Measurements from ENCODE around the gene UBXN1. TPM values are rescaled to one million over a fixed set of nuclear protein-coding genes. Genes with fewer than 3 reads are reported as not detected.
A peak's percentile ranks its signal among the peaks of the same experiment; 100 is the strongest.
"Not testable (repeated sequence)": the region's sequence is repeated elsewhere in the genome, so short reads cannot be mapped to it uniquely, and the experiment has no call there.

The UBXN1 gene
- total and polyA plus RNA-seq, 2 donors = 142 to 191 TPM

DNA sequence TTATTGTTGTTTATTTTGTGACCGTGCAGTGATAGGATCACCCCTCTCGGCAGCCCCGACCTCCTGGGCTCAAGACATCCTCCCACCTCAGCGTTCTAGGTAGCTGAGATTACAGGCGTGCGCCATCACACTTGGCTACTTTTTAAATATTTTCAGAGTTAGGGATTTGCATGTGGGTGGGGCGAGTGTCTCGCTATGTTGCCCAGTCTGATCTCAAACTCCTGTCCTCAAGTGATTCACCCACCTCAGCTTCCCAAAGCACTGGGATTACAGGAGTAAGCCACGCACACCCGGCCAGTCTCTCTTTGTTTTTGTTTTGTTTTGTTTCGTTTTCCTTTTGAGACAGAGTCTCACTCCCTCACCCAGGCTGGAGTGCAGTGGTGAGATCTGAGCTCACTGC is 24.6 kb downstream of the UBXN1 start:
- Histone ChIP-seq H3K4me3 (ENCODE audit: low read length in 2 of 2) (no peak overlapping the region), H3K27me3 (ENCODE audit: control insufficient read depth in 2 of 2, insufficient read depth in 1 of 2, low read length in 1 of 2) (no peaks in the 10 kb centered on the region), H3K9me3 (ENCODE audit: control insufficient read depth in 2 of 2, insufficient read depth in 1 of 2, low read length in 1 of 2) (no peaks in the 10 kb centered on the region), H3K27ac (ENCODE audit: low read depth in 1 of 2, low read length in 1 of 2) (no peak overlapping the region), H3K36me3 (ENCODE audit: control insufficient read depth in 2 of 2, insufficient read depth in 2 of 2, low read length in 1 of 2) (peaks cover 6% of the 10 kb centered on the region in 2 donors), H3K4me1 (ENCODE audit: control insufficient read depth in 2 of 2, insufficient read depth in 2 of 2, low read length in 2 of 2) (peaks cover 11 to 14% of the 10 kb centered on the region in 2 donors)
- no peak for DNase-seq (ENCODE audit: low read depth in 6 of 9, low spot score in 9 of 9)
- 95% methylated on average over 11 of the region's 11 CpGs for WGBS

- H3K27ac ChIP-seq (ENCODE audit: low read depth in 1 of 2, low read length in 1 of 2) = peak overlapping the region; percentile 82 to 96
- H3K9me3 ChIP-seq (ENCODE audit: control insufficient read depth in 2 of 2, insufficient read depth in 1 of 2, low read length in 1 of 2) = no peaks in the 10 kb centered on the region
- peaks cover 17 to 25% of the 10 kb centered on the region in 2 donors for H3K36me3 ChIP-seq (ENCODE audit: control insufficient read depth in 2 of 2, insufficient read depth in 2 of 2, low read length in 1 of 2)
- peaks cover 11 to 14% of the 10 kb centered on the region in 2 donors for H3K4me1 ChIP-seq (ENCODE audit: control insufficient read depth in 2 of 2, insufficient read depth in 2 of 2, low read length in 2 of 2)
- H3K27me3 ChIP-seq (ENCODE audit: control insufficient read depth in 2 of 2, insufficient read depth in 1 of 2, low read length in 1 of 2) = no peaks in the 10 kb centered on the region
- WGBS = 42% methylated on average over 16 of the region's 16 CpGs
- no peak for DNase-seq (ENCODE audit: low read depth in 6 of 9, low spot score in 9 of 9)
- H3K4me3 ChIP-seq (ENCODE audit: low read length in 2 of 2) = peak overlapping the region; percentile 89 to 97
These were observed 26.5 kb downstream of the UBXN1 start for GRCh38 chr11:62652161-62653006.

GRCh38 chr11:62650283-62650682 is 28.6 kb downstream of the UBXN1 start:
- not testable (repeated sequence) for H3K4me3 ChIP-seq (ENCODE audit: low read length in 2 of 2); DNase-seq (ENCODE audit: low read depth in 6 of 9, low spot score in 9 of 9); H3K27ac ChIP-seq (ENCODE audit: low read depth in 1 of 2, low read length in 1 of 2); H3K27me3 ChIP-seq (ENCODE audit: control insufficient read depth in 2 of 2, insufficient read depth in 1 of 2, low read length in 1 of 2); H3K9me3 ChIP-seq (ENCODE audit: control insufficient read depth in 2 of 2, insufficient read depth in 1 of 2, low read length in 1 of 2)
- WGBS = 98% methylated on average over 12 of the region's 12 CpGs
- Histone ChIP-seq H3K4me1 (ENCODE audit: control insufficient read depth in 2 of 2, insufficient read depth in 2 of 2, low read length in 2 of 2) (peaks cover 17 to 25% of the 10 kb centered on the region in 2 donors), H3K36me3 (ENCODE audit: control insufficient read depth in 2 of 2, insufficient read depth in 2 of 2, low read length in 1 of 2) (peaks cover 17 to 25% of the 10 kb centered on the region in 2 donors)

- WGBS = 97% methylated on average over 11 of the region's 11 CpGs
- Histone ChIP-seq H3K9me3 (ENCODE audit: control insufficient read depth in 2 of 2, insufficient read depth in 1 of 2, low read length in 1 of 2) (no peaks in the 10 kb centered on the region), H3K4me3 (ENCODE audit: low read length in 2 of 2) (no peak overlapping the region), H3K27ac (ENCODE audit: low read depth in 1 of 2, low read length in 1 of 2) (no peak overlapping the region), H3K27me3 (ENCODE audit: control insufficient read depth in 2 of 2, insufficient read depth in 1 of 2, low read length in 1 of 2) (no peaks in the 10 kb centered on the region), H3K4me1 (ENCODE audit: control insufficient read depth in 2 of 2, insufficient read depth in 2 of 2, low read length in 2 of 2) (peaks cover 20 to 31% of the 10 kb centered on the region in 2 donors), H3K36me3 (ENCODE audit: control insufficient read depth in 2 of 2, insufficient read depth in 2 of 2, low read length in 1 of 2) (peaks cover 17 to 25% of the 10 kb centered on the region in 2 donors)
- no peak for DNase-seq (ENCODE audit: low read depth in 6 of 9, low spot score in 9 of 9)
These were observed 29.4 kb downstream of the UBXN1 start for GRCh38 chr11:62649486-62649885.

- no peaks in the 10 kb centered on the region for H3K27me3 ChIP-seq (ENCODE audit: control insufficient read depth in 2 of 2, insufficient read depth in 1 of 2, low read length in 1 of 2)
- no peak for DNase-seq (ENCODE audit: low read depth in 6 of 9, low spot score in 9 of 9)
- H3K27ac ChIP-seq (ENCODE audit: low read depth in 1 of 2, low read length in 1 of 2) = no peak overlapping the region
- peaks cover 17 to 30% of the 10 kb centered on the region in 2 donors for H3K36me3 ChIP-seq (ENCODE audit: control insufficient read depth in 2 of 2, insufficient read depth in 2 of 2, low read length in 1 of 2)
- H3K9me3 ChIP-seq (ENCODE audit: control insufficient read depth in 2 of 2, insufficient read depth in 1 of 2, low read length in 1 of 2) = no peaks in the 10 kb centered on the region
- peaks cover 20 to 33% of the 10 kb centered on the region in 2 donors for H3K4me1 ChIP-seq (ENCODE audit: control insufficient read depth in 2 of 2, insufficient read depth in 2 of 2, low read length in 2 of 2)
- 97% methylated on average over 11 of the region's 11 CpGs for WGBS
- no peak overlapping the region for H3K4me3 ChIP-seq (ENCODE audit: low read length in 2 of 2)
These were observed 29.9 kb downstream of the UBXN1 start for GRCh38 chr11:62648967-62649364.

DNA sequence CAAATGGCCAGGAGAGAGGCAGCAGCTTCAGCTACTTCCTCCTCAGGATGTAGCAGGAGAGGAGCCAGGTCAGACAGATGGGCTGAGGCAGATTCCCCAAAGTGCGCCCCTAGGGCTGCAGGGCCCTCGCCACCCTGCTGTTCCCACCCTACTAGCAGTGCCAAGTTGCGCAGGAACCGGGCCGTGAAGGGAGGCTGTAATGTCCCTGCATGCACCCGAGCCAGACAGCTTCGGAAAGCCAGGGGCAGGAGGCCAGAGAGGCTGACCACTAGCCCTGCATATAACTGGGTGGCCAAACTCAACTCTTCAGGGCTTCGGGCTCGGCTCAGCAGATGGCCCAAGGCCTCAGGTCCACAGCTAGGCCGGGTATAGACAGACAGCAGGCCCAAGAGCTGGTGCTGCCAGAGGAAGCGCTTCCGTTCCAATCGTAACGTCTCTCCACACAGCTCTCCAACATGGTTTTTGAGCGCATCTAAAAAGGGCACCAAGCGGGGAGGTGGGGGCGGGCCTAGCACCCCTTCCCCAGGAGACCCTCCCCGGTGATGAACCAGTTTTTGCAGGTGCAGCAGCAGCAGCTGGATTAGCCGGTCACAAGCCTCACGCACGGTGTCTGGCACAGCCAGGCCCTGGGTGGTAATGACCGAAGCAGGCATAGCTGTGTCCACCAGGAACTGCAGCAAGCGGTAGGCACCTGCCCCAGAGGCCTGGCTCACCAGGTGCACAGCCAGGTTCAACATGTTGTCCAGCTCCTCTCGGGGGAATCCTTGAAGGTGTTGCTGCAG is 30.5 kb downstream of the UBXN1 start:
- Histone ChIP-seq H3K27me3 (ENCODE audit: control insufficient read depth in 2 of 2, insufficient read depth in 1 of 2, low read length in 1 of 2) (no peaks in the 10 kb centered on the region), H3K9me3 (ENCODE audit: control insufficient read depth in 2 of 2, insufficient read depth in 1 of 2, low read length in 1 of 2) (no peaks in the 10 kb centered on the region), H3K4me1 (ENCODE audit: control insufficient read depth in 2 of 2, insufficient read depth in 2 of 2, low read length in 2 of 2) (peaks cover 20 to 33% of the 10 kb centered on the region in 2 donors), H3K4me3 (ENCODE audit: low read length in 2 of 2) (no peak overlapping the region), H3K27ac (ENCODE audit: low read depth in 1 of 2, low read length in 1 of 2) (no peak overlapping the region), H3K36me3 (ENCODE audit: control insufficient read depth in 2 of 2, insufficient read depth in 2 of 2, low read length in 1 of 2) (peaks cover 17 to 36% of the 10 kb centered on the region in 2 donors)
- no peak for DNase-seq (ENCODE audit: low read depth in 6 of 9, low spot score in 9 of 9)
- WGBS = 97% methylated on average over 24 of the region's 24 CpGs

DNA sequence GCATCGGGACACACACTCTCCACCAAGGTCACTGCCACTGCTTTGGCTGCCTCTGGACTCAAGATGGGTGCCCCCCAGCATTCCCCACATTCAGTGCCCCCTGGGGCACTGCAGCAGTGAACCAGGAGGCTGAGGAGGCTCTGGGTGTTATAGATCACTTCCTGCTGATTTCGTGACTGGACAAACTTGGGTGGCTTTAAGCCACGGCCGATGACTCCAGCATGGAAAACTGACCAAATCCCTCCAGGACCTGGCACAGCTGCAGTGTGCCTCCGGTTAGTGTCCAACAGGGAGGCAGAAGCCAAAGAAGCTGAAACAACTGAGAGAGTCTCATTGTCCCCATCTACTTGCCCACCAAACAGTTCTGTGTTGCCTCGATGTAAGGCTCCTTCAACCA is 31.3 kb downstream of the UBXN1 start:
- Histone ChIP-seq H3K36me3 (ENCODE audit: control insufficient read depth in 2 of 2, insufficient read depth in 2 of 2, low read length in 1 of 2) (peaks cover 20 to 42% of the 10 kb centered on the region in 2 donors), H3K27me3 (ENCODE audit: control insufficient read depth in 2 of 2, insufficient read depth in 1 of 2, low read length in 1 of 2) (no peaks in the 10 kb centered on the region), H3K9me3 (ENCODE audit: control insufficient read depth in 2 of 2, insufficient read depth in 1 of 2, low read length in 1 of 2) (no peaks in the 10 kb centered on the region), H3K4me3 (ENCODE audit: low read length in 2 of 2) (no peak overlapping the region), H3K27ac (ENCODE audit: low read depth in 1 of 2, low read length in 1 of 2) (no peak overlapping the region), H3K4me1 (ENCODE audit: control insufficient read depth in 2 of 2, insufficient read depth in 2 of 2, low read length in 2 of 2) (peaks cover 19 to 32% of the 10 kb centered on the region in 2 donors)
- WGBS = 95% methylated on average over 6 of the region's 6 CpGs
- no peak for DNase-seq (ENCODE audit: low read depth in 6 of 9, low spot score in 9 of 9)

DNA sequence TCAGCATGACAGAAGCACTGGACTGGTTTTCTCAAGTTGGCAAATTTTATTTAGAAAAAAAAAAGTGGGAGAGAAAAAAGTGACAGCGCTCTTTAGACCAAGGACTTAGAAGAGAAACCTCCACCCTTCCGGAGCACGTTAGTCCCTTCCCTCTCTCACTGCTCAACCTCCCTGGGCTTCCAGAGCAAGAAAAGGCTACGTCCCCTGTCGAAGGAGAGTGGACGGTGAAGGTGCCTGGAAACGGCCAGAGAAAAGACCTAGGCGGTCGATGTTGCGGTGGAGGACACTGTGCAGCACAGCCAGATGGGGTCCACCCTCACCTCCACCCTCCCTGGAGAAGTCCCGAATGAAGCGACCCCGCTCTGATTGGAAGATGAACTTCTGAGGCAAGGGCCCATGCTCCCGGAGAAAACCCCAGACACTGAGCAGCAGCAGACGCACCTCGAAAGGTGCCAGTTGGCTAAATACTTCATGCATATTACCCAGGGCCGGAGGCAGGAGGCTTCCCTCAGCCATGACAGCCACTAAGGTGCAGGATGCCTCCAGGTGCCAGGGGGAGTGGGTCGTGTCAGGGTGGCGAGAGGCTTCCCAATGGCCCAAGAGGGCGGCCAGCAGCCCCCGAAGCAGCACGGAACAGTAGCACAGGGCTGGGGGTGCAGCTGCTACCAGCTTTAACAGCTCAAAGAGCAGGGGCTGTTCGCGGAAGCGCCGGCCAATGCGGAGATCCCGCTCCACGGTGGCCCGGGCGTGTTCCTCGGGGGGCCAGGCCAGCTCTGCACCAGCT is 31.9 kb downstream of the UBXN1 start:
- H3K4me3 ChIP-seq (ENCODE audit: low read length in 2 of 2) = peak overlapping the region; percentile 68 to 100
- peaks cover 14 to 26% of the 10 kb centered on the region in 2 donors for H3K4me1 ChIP-seq (ENCODE audit: control insufficient read depth in 2 of 2, insufficient read depth in 2 of 2, low read length in 2 of 2)
- no peaks in the 10 kb centered on the region for H3K9me3 ChIP-seq (ENCODE audit: control insufficient read depth in 2 of 2, insufficient read depth in 1 of 2, low read length in 1 of 2)
- H3K27me3 ChIP-seq (ENCODE audit: control insufficient read depth in 2 of 2, insufficient read depth in 1 of 2, low read length in 1 of 2) = no peaks in the 10 kb centered on the region
- H3K36me3 ChIP-seq (ENCODE audit: control insufficient read depth in 2 of 2, insufficient read depth in 2 of 2, low read length in 1 of 2) = peaks cover 20 to 42% of the 10 kb centered on the region in 2 donors
- H3K27ac ChIP-seq (ENCODE audit: low read depth in 1 of 2, low read length in 1 of 2) = peak overlapping the region in 1 of 2 donors; percentile 33
- 82% methylated on average over 32 of the region's 32 CpGs for WGBS
- DNase-seq (ENCODE audit: low read depth in 6 of 9, low spot score in 9 of 9) = no peak

Data from thymus (tissue), 11 donors.